ENCODE data around the gene TAC1.

DNA sequence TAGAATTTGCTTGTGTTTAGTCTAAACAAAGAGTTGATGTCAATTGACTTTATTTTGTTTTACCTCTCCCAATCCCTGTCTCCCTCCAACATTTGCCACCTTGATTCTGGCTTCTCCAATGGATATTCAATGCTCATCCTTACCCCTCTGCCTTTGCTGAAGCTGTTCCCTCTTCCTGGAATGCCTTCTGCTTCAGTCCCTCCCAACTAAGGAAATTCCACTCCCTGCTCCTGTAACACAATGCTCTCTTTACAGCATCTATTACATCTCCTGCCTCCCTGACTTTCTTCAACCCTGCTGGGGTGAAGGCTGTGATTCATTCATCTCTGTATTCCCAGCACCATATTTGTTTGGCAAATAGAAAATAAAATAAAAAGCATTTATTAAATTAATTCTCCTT lies 34.5 kb upstream of the TAC1 start:
- TF ChIP-seq, protein P1, sequence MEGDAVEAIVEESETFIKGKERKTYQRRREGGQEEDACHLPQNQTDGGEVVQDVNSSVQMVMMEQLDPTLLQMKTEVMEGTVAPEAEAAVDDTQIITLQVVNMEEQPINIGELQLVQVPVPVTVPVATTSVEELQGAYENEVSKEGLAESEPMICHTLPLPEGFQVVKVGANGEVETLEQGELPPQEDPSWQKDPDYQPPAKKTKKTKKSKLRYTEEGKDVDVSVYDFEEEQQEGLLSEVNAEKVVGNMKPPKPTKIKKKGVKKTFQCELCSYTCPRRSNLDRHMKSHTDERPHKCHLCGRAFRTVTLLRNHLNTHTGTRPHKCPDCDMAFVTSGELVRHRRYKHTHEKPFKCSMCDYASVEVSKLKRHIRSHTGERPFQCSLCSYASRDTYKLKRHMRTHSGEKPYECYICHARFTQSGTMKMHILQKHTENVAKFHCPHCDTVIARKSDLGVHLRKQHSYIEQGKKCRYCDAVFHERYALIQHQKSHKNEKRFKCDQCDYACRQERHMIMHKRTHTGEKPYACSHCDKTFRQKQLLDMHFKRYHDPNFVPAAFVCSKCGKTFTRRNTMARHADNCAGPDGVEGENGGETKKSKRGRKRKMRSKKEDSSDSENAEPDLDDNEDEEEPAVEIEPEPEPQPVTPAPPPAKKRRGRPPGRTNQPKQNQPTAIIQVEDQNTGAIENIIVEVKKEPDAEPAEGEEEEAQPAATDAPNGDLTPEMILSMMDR (conservative IDR thresholded peaks at IDR 0.05; ENCODE audit: low read length), result no peak
- no peak for TF ChIP-seq EZH2phosphoT487 (IDR thresholded peaks at IDR 0.05; ENCODE audit: borderline replicate concordance)
